Epithelial cell of alveolus of lung (primary cell): ENCODE data around the gene JAKMIP3. TPM values are rescaled to one million over a fixed set of nuclear protein-coding genes. Genes with fewer than 3 reads are reported as not detected.

Source experiments
- total RNA-seq: library from RNA; depleted of rRNA; stranded (reverse); fragments of >200 nt; gene quantifications from 2 replicates; pipeline ENCODE4 v1.2.1, GENCODE V29; 2015

Gene JAKMIP3
- total RNA-seq: 0.08 TPM in 1 of 2 replicates, not detected in the other

GRCh38 chr10:132065491-132066105 is at the start of gene JAKMIP3:
Gene JAKMIP3 (plus strand): TSS chr10:132065946. CDS start chr10:132104809, 38,863 bp downstream.

Other genes with a start within 250 kb of the JAKMIP3 start
- 19.2 and 24.2 TPM in 2 replicates for gene PPP2R2D, start 164.9 kb upstream of the JAKMIP3 start, total RNA-seq
- 202 and 344 TPM in 2 replicates for gene BNIP3, start 84.0 kb upstream of the JAKMIP3 start, total RNA-seq
- 12.3 and 14.6 TPM in 2 replicates for gene DPYSL4, start 121.0 kb downstream of the JAKMIP3 start, total RNA-seq
- 4.6 and 5.7 TPM in 2 replicates for gene STK32C, start 242.0 kb downstream of the JAKMIP3 start, total RNA-seq